COR-L47 (cell line): ENCODE measurements around the gene SULT2B1.
A peak's percentile ranks its signal among the peaks of the same experiment; 100 is the strongest.
"Not testable (repeated sequence)": the region's sequence is repeated elsewhere in the genome, so short reads cannot be mapped to it uniquely, and the experiment has no call there.

Experiments used
- DNase-seq: peaks from one replicate; lab custom pipeline; 2025; lab: John Stamatoyannopoulos, UW

Gene SULT2B1

GRCh38 chr19:48618916-48619691 is 67.1 kb downstream of the SULT2B1 start, which contains the start of the genes RPL18 and SPHK2:
RPL18 (minus strand) TSS chr19:48619178; CDS start chr19:48619143, 35 bp downstream.
SPHK2 (plus strand) TSS chr19:48619506; CDS start chr19:48620515, 1,009 bp downstream.
- DNase-seq = peak; percentile 99

- no peak for DNase-seq
Observed at GRCh38 chr19:48619692-48620585, 68.0 kb downstream of the SULT2B1 start.

- no peak for DNase-seq
Observed at GRCh38 chr19:48623556-48624066, 71.6 kb downstream of the SULT2B1 start.

- DNase-seq = peak; percentile 98
Observed at GRCh38 chr19:48624067-48624594, 72.2 kb downstream of the SULT2B1 start.

GRCh38 chr19:48624791-48625723 is 73.1 kb downstream of the SULT2B1 start:
- no peak for DNase-seq

- DNase-seq = no peak
Observed at GRCh38 chr19:48625891-48626327, 73.9 kb downstream of the SULT2B1 start.

- DNase-seq = no peak
Observed at GRCh38 chr19:48627201-48627864, 75.4 kb downstream of the SULT2B1 start.

GRCh38 chr19:48627865-48628314 is 75.9 kb downstream of the SULT2B1 start:
- no peak for DNase-seq

- DNase-seq = no peak
Observed at GRCh38 chr19:48628486-48629296, 76.7 kb downstream of the SULT2B1 start.

GRCh38 chr19:48629297-48629598 is 77.3 kb downstream of the SULT2B1 start:
- DNase-seq = no peak

- DNase-seq = no peak
Observed at GRCh38 chr19:48629599-48630295, 77.8 kb downstream of the SULT2B1 start.

- no peak for DNase-seq
Observed at GRCh38 chr19:48630296-48631063, 78.5 kb downstream of the SULT2B1 start.

- DNase-seq = no peak
Observed at GRCh38 chr19:48631225-48631624, 79.3 kb downstream of the SULT2B1 start.

GRCh38 chr19:48632286-48632685 is 80.3 kb downstream of the SULT2B1 start:
- DNase-seq = not testable (repeated sequence)

- DNase-seq = no peak
Observed at GRCh38 chr19:48632692-48633147, 80.7 kb downstream of the SULT2B1 start.

GRCh38 chr19:48633148-48634035 is 81.4 kb downstream of the SULT2B1 start:
- no peak for DNase-seq

GRCh38 chr19:48634036-48634342 is 82.0 kb downstream of the SULT2B1 start:
- no peak for DNase-seq
